Activated CD8-positive, alpha-beta memory T cell treated with anti-CD3 and anti-CD28 coated beads, Interleukin-2, amount 50 U/mL, for 24 hours (primary cell): ENCODE data around the gene CTBS.
A peak's percentile ranks its signal among the peaks of the same experiment; 100 is the strongest.

ENCODE experiments used
- DNase-seq: peaks from one replicate; pipeline ENCODE4 v3.0.0-alpha.2; 2020; ENCODE audit errors: extremely low read depth

The CTBS gene

GRCh38 chr1:84506002-84506728 is 68.1 kb downstream of the CTBS start, which contains the start of the genes GNG5 and SPATA1:
GNG5 (minus strand) TSS chr1:84506581; CDS start chr1:84506091, 490 bp downstream.
SPATA1 (plus strand) TSS chr1:84506386; CDS start chr1:84516360, 9,974 bp downstream.
- DNase-seq, result peak; percentile 95

GRCh38 chr1:84505493-84506001 is 68.7 kb downstream of the CTBS start:
- DNase-seq, result peak; percentile 10

- DNase-seq, result no peak
Observed at GRCh38 chr1:84504580-84505492, 69.4 kb downstream of the CTBS start.

- DNase-seq, result no peak
Observed at GRCh38 chr1:84502927-84503326, 71.3 kb downstream of the CTBS start.
